ENCODE results near the gene CHAC1. TPM values are rescaled to one million over a fixed set of nuclear protein-coding genes. Genes with fewer than 3 reads are reported as not detected.
A peak's percentile ranks its signal among the peaks of the same experiment; 100 is the strongest.

Gene CHAC1
- total and polyA plus RNA-seq, 3 donors from 2014 or later: 1.8 to 5.9 (median 2.5) TPM

DNA sequence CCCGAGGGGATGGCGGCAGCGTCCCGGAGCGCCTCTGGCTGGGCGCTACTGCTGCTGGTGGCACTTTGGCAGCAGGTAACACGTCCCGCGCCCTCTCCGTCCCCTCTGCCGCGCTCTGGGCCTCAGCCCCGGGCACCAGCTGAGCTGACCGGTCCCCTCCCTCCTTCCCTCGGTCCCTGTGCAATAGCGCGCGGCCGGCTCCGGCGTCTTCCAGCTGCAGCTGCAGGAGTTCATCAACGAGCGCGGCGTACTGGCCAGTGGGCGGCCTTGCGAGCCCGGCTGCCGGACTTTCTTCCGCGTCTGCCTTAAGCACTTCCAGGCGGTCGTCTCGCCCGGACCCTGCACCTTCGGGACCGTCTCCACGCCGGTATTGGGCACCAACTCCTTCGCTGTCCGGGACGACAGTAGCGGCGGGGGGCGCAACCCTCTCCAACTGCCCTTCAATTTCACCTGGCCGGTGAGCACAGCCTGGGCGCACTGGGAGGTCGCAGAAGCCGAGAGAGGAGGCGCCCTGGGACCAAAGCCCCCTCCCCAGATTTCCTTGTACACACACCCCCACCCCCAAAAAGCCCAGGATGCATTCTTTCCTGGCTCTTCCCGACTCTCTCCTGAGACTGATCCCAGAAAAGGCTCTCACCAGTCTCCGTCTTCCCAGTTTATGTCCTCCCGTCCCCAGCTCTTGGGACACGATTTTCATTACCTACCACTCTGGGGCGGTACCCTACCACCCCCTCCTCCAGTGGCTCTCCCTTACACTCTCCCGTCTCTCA lies 23.4 kb upstream of the CHAC1 start:
- Histone ChIP-seq H3K4me1 (peaks cover 45% of the 10 kb centered on the region), H3K9me3 (no peaks in the 10 kb centered on the region), H3K36me3 (ENCODE audit: low read depth, missing control alignments) (no peaks in the 10 kb centered on the region), H3K4me3 (peak overlapping the region; percentile 2 to 53), H3K27me3 (no peaks in the 10 kb centered on the region), H3K27ac (no peak overlapping the region)
- TF ChIP-seq POLR2A (IDR thresholded peaks at IDR 0.05): no peak
- TF ChIP-seq, protein P1, sequence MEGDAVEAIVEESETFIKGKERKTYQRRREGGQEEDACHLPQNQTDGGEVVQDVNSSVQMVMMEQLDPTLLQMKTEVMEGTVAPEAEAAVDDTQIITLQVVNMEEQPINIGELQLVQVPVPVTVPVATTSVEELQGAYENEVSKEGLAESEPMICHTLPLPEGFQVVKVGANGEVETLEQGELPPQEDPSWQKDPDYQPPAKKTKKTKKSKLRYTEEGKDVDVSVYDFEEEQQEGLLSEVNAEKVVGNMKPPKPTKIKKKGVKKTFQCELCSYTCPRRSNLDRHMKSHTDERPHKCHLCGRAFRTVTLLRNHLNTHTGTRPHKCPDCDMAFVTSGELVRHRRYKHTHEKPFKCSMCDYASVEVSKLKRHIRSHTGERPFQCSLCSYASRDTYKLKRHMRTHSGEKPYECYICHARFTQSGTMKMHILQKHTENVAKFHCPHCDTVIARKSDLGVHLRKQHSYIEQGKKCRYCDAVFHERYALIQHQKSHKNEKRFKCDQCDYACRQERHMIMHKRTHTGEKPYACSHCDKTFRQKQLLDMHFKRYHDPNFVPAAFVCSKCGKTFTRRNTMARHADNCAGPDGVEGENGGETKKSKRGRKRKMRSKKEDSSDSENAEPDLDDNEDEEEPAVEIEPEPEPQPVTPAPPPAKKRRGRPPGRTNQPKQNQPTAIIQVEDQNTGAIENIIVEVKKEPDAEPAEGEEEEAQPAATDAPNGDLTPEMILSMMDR (IDR thresholded peaks at IDR 0.05): no peak
- peak; percentile 47 for DNase-seq
- intact Hi-C loops (cut with DNase I; ENCODE audit: low total_unique reads): no loop called here
- WGBS, 2 donors: 1% methylated on average over 8 to 56 of the region's 56 CpGs

DNA sequence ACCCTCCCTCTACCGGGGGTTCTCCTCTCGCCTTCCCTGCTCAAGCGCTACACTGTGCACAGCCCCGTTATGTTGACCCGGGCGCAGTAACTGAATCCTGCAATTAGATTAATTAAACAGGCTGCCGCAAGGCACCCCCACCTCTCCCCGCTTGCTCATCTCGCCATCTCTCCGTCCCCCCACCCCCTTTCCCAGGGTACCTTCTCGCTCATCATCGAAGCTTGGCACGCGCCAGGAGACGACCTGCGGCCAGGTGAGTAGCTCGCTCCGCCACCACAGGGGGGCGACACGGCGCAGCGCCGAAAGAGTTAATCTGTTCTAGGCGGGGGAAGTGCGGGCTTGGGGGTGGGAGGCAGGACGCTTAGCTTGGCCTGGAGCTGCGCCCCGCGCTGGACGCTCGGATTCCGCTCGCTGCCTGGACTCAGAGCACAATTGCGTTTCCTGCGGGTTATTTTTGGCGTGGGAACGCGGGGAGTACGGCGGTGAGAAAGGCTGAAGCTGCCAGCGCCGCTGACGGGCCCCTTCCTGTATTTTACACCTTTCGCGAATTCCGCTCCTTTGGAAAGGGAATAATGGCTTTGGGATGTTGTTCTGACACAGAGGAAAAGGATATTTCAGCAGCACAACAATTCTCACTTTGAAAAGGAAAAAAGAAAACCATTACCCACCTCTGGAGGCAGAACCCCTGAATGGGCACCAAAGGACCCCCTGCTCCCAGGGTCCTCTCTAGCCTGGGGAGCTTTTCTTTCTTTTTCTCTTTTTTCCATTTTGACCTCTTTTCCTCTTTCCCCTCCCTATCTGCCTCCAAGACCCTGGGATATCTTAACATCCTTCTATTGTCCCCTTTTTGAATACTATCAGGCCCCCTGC lies 22.6 kb upstream of the CHAC1 start:
- Histone ChIP-seq H3K9me3 (no peaks in the 10 kb centered on the region), H3K27me3 (no peaks in the 10 kb centered on the region), H3K4me3 (peak overlapping the region; percentile 12 to 53), H3K27ac (no peak overlapping the region), H3K4me1 (peaks cover 44% of the 10 kb centered on the region), H3K36me3 (ENCODE audit: low read depth, missing control alignments) (no peaks in the 10 kb centered on the region)
- no peak for TF ChIP-seq POLR2A (IDR thresholded peaks at IDR 0.05)
- TF ChIP-seq, protein P1 (IDR thresholded peaks at IDR 0.05): peak in 1 of 3 experiments; percentile 31
- intact Hi-C loops (cut with DNase I; ENCODE audit: low total_unique reads): no loop called here
- WGBS, 2 donors: 1% methylated on average over 31 to 46 of the region's 46 CpGs
- DNase-seq: peak; percentile 41

- intact Hi-C loops (cut with DNase I; ENCODE audit: low total_unique reads): no loop called here
- WGBS, 2 donors: 63 to 70% methylated on average over 13 to 16 of the region's 16 CpGs
- no peaks in the 10 kb centered on the region for H3K27me3 ChIP-seq
- H3K9me3 ChIP-seq: no peaks in the 10 kb centered on the region
- peaks cover 38% of the 10 kb centered on the region for H3K4me1 ChIP-seq
- H3K4me3 ChIP-seq: peak overlapping the region in 1 of 2 donors; percentile 53
- no peaks in the 10 kb centered on the region for H3K36me3 ChIP-seq (ENCODE audit: low read depth, missing control alignments)
- TF ChIP-seq POLR2A (IDR thresholded peaks at IDR 0.05): no peak
- TF ChIP-seq, protein P1 (IDR thresholded peaks at IDR 0.05): no peak
- DNase-seq: no peak
- no peak overlapping the region for H3K27ac ChIP-seq
Measured at GRCh38 chr15:40931300-40932142, 21.8 kb upstream of the CHAC1 start.

GRCh38 chr15:40932156-40932555 lies 21.1 kb upstream of the CHAC1 start:
- H3K27me3 ChIP-seq: no peaks in the 10 kb centered on the region

More at GRCh38 chr15:40932156-40932555, 21.1 kb upstream of the CHAC1 start:
- Histone ChIP-seq H3K4me3 (no peak overlapping the region), H3K9me3 (no peaks in the 10 kb centered on the region), H3K4me1 (peaks cover 36% of the 10 kb centered on the region), H3K36me3 (ENCODE audit: low read depth, missing control alignments) (no peaks in the 10 kb centered on the region), H3K27ac (no peak overlapping the region)
- TF ChIP-seq, protein P1 (IDR thresholded peaks at IDR 0.05): no peak
- no peak for TF ChIP-seq POLR2A (IDR thresholded peaks at IDR 0.05)
- intact Hi-C loops (cut with DNase I; ENCODE audit: low total_unique reads): no loop called here
- DNase-seq: no peak
- 69 to 77% methylated on average over 6 to 8 of the region's 8 CpGs for WGBS, 2 donors

Data from testis (tissue), 3 donors.